K562 (cell line): ENCODE results near the gene MRPL32. TPM values are rescaled to one million over a fixed set of nuclear protein-coding genes. Genes with fewer than 3 reads are reported as not detected.

ENCODE experiments used
- CCAR2 ChIP-seq: fragments of 200-400 bp; formaldehyde crosslinking; IDR thresholded peaks from 2 replicates; pipeline ENCODE4 v1.6.1; 2017; ENCODE audit warnings: mild to moderate bottlenecking, low read depth, low read length
- CHD2 ChIP-seq: IDR thresholded peaks from 2 replicates; pipeline ENCODE4 v1.6.1; 2011; ENCODE audit warnings: low read depth, low read length
- CREB1 ChIP-seq, 2 experiments: sonication (generic) in 1 of 2; formaldehyde crosslinking in 1 of 2; IDR thresholded peaks; 2 replicates each; pipeline versions ENCODE4 v1.6.1 to v1.8.0; 2012 to 2022; ENCODE audit warnings: inconsistent platforms in 1 of 2, mild to moderate bottlenecking in 1 of 2, missing genetic modification reagents in 1 of 2, moderate library complexity in 1 of 2
- HINFP ChIP-seq: fragments of 450-650 bp; conservative IDR thresholded peaks from 2 replicates; pipeline ENCODE4 v1.6.1; 2016; ENCODE audit warnings: missing genetic modification characterization, low read depth, mild to moderate bottlenecking, control low read depth, missing compliant biosample characterization
- POLR2A ChIP-seq: fragments of 450-650 bp; conservative IDR thresholded peaks from 2 replicates; pipeline ENCODE4 v1.6.1; 2016
- RFX1 ChIP-seq: fragments of 450-650 bp; IDR thresholded peaks from 2 replicates; pipeline ENCODE4 v1.6.1; 2016; ENCODE audit warnings: mild to moderate bottlenecking, moderate library complexity
- ZHX1 ChIP-seq: fragments of 150-350 bp; conservative IDR thresholded peaks from 2 replicates; pipeline ENCODE4 v1.6.1; 2014; ENCODE audit warnings: low read length
- ZNF12 ChIP-seq: sonication (generic); formaldehyde crosslinking; IDR thresholded peaks from 2 replicates; pipeline ENCODE4 v1.4.0; 2020; ENCODE audit warnings: mild to moderate bottlenecking, missing genetic modification reagents
- ZNF717 ChIP-seq: fragments of 250-450 bp; sonication (Bioruptor Pico); IDR thresholded peaks from 2 replicates; pipeline ENCODE4 v1.5.0; 2021
- polyA plus RNA-seq, 8 experiments: library from polyadenylated mRNA; depleted of rRNA in 4 of 8; stranded (reverse) in 5 of 8; unstranded in 3 of 8; fragments of >200 nt; fragmentation: Nextera tagmentation in 2 of 8; fragmentation: Illumina TruSeq in 1 of 8; extraction: Ambion mirVana in 2 of 8; extraction: Trizol in 1 of 8; gene quantifications; 2 replicates each; pipeline versions ENCODE4 v1.2.1 to v1.2.3, GENCODE V29; 2011 to 2014; ENCODE audit warnings: inconsistent platforms in 1 of 8, missing spikeins in 1 of 8
- total RNA-seq, 7 experiments: library from RNA; depleted of rRNA in 6 of 7; stranded (reverse); fragments of >200 nt in 6 of 7; fragmentation: Illumina TruSeq in 2 of 7; extraction: Trizol in 2 of 7; gene quantifications; 2 replicates each; pipeline versions ENCODE4 v1.2.1 to v1.2.3, GENCODE V29; 2011 to 2021; ENCODE audit warnings: low replicate concordance in 1 of 7
- TF ChIP-seq, protein P1 (sequence below): IDR thresholded peaks from 2 replicates; pipeline ENCODE4 v1.6.1; 2011; ENCODE audit warnings: borderline replicate concordance, low read depth, mild to moderate bottlenecking, moderate library complexity, low read length; ENCODE audit not compliant: insufficient read depth, poor library complexity, severe bottlenecking
- TF ChIP-seq, protein P2 (sequence below): fragments of 450-650 bp; IDR thresholded peaks from 2 replicates; pipeline ENCODE4 v1.6.1; 2018; ENCODE audit not compliant: partially characterized antibody
- TF ChIP-seq, protein P3 (sequence below): fragments of 250-450 bp; sonication (Bioruptor Pico); IDR thresholded peaks from 2 replicates; pipeline ENCODE4 v1.4.0; 2020; ENCODE audit warnings: mild to moderate bottlenecking

MRPL32 gene
- total and polyA plus RNA-seq, 9 of the 15 experiments (the other 6 are each of a cell fraction or from before 2014, with no cell fraction given): 75.5 to 351 (median 138) TPM

GRCh38 chr7:42911454-42912447 lies 20.4 kb upstream of the MRPL32 start, which contains the start of gene C7orf25 (continued):
- TF ChIP-seq POLR2A (peak; percentile 69), ZNF12 (CRISPR knock-in tag) (no peak), CREB1 (IDR thresholded peaks at IDR 0.05) (peak; percentile 86), CREB1 (CRISPR knock-in tag; IDR thresholded peaks at IDR 0.05) (peak; percentile 87), CCAR2 (no peak), CHD2 (0 out of 2 replicates have a peak, but pooled peaks have one; percentile 54), HINFP (tag) (no peak), ZNF717 (CRISPR knock-in tag) (no peak), RFX1 (no peak), ZHX1 (no peak)
- TF ChIP-seq, protein P1, sequence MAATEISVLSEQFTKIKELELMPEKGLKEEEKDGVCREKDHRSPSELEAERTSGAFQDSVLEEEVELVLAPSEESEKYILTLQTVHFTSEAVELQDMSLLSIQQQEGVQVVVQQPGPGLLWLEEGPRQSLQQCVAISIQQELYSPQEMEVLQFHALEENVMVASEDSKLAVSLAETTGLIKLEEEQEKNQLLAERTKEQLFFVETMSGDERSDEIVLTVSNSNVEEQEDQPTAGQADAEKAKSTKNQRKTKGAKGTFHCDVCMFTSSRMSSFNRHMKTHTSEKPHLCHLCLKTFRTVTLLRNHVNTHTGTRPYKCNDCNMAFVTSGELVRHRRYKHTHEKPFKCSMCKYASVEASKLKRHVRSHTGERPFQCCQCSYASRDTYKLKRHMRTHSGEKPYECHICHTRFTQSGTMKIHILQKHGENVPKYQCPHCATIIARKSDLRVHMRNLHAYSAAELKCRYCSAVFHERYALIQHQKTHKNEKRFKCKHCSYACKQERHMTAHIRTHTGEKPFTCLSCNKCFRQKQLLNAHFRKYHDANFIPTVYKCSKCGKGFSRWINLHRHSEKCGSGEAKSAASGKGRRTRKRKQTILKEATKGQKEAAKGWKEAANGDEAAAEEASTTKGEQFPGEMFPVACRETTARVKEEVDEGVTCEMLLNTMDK: no peak
- TF ChIP-seq, protein P2, sequence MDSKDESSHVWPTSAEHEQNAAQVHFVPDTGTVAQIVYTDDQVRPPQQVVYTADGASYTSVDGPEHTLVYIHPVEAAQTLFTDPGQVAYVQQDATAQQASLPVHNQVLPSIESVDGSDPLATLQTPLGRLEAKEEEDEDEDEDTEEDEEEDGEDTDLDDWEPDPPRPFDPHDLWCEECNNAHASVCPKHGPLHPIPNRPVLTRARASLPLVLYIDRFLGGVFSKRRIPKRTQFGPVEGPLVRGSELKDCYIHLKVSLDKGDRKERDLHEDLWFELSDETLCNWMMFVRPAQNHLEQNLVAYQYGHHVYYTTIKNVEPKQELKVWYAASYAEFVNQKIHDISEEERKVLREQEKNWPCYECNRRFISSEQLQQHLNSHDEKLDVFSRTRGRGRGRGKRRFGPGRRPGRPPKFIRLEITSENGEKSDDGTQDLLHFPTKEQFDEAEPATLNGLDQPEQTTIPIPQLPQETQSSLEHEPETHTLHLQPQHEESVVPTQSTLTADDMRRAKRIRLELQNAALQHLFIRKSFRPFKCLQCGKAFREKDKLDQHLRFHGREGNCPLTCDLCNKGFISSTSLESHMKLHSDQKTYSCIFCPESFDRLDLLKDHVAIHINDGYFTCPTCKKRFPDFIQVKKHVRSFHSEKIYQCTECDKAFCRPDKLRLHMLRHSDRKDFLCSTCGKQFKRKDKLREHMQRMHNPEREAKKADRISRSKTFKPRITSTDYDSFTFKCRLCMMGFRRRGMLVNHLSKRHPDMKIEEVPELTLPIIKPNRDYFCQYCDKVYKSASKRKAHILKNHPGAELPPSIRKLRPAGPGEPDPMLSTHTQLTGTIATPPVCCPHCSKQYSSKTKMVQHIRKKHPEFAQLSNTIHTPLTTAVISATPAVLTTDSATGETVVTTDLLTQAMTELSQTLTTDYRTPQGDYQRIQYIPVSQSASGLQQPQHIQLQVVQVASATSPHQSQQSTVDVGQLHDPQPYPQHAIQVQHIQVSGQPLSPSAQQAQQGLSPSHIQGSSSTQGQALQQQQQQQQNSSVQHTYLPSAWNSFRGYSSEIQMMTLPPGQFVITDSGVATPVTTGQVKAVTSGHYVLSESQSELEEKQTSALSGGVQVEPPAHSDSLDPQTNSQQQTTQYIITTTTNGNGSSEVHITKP: peak; percentile 51
- TF ChIP-seq, protein P3, sequence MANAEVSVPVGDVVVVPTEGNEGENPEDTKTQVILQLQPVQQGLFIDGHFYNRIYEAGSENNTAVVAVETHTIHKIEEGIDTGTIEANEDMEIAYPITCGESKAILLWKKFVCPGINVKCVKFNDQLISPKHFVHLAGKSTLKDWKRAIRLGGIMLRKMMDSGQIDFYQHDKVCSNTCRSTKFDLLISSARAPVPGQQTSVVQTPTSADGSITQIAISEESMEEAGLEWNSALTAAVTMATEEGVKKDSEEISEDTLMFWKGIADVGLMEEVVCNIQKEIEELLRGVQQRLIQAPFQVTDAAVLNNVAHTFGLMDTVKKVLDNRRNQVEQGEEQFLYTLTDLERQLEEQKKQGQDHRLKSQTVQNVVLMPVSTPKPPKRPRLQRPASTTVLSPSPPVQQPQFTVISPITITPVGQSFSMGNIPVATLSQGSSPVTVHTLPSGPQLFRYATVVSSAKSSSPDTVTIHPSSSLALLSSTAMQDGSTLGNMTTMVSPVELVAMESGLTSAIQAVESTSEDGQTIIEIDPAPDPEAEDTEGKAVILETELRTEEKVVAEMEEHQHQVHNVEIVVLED (CRISPR knock-in tag): peak; percentile 89
